ENCODE measurements around the gene PHF12. TPM values are rescaled to one million over a fixed set of nuclear protein-coding genes. Genes with fewer than 3 reads are reported as not detected.

PHF12 gene
- total and polyA plus RNA-seq, 2 of the 13 experiments (the other 11 are each of a cell fraction or from before 2014, with no cell fraction given): 9.8 to 17.1 TPM

DNA sequence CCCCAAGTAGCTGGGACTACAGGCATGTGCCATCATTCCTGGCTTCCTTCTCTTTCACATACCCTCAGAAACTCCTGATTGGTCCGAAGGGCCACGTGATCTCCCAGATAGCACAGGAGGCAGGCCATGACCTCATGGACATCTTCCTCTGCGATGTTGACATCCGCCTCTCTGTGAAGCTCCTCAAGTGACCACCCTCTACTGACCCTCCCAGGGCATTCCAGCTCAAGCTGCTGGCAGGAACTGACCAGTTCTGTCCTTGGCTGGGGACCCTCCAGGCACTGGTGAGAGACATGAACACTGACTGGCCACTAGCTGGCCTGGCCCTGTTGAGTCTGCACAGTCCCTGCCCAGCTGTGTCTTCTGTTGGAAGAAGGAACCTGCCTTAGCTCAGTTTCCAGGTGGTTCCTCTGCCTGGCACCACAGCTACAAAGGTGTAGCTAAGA is 90.9 kb downstream of the PHF12 start:
- no peak overlapping the region for H2AFZ ChIP-seq (ENCODE audit: low read length)
- in situ Hi-C loops (cut with HindIII; ENCODE audit: extremely low pct_ligation_motif_present, low pct_unique_long_range_greater_than_20kb): no loop called here
- POLR2A ChIA-PET: interaction anchor here (0.8 to 1.7 kb wide), 2 partner anchors 18 to 38 kb away, joined by 3 read pairs; no protein-coding TSS in a partner anchor
- no peak overlapping the region for H3K9ac ChIP-seq (ENCODE audit: insufficient read depth, low read depth, low read length)
- H3K4me2 ChIP-seq (ENCODE audit: low read depth, low read length): no peak overlapping the region
- CTCF ChIA-PET (ENCODE audit: low intra/inter-chr PET ratio, low total read pairs): no interaction called here
- no peak overlapping the region for H3K4me3 ChIP-seq (replicated peaks in 1 of 3; ENCODE audit: insufficient read depth in 1 of 3, low read depth in 2 of 3, low read length in 3 of 3)
- no peaks in the 10 kb centered on the region for H4K20me1 ChIP-seq (ENCODE audit: insufficient read depth, low read length)
- intact Hi-C loops (cut with micrococcal nuclease; ENCODE audit: unreplicated experiment): no loop called here
- peaks cover 25% of the 10 kb centered on the region for H3K4me1 ChIP-seq (ENCODE audit: insufficient read depth, low read length)
- ATAC-seq: no peak
- no peak for FAIRE-seq
- peaks cover 10% of the 10 kb centered on the region for H3K79me2 ChIP-seq (ENCODE audit: insufficient read depth, low read length)
- no peak for DNase-seq (ENCODE audit: low spot score)
- peaks cover 0 to 1% of the 10 kb centered on the region in 2 experiments; a peak in 1 of 5 replicates for H3K27me3 ChIP-seq (ENCODE audit: control insufficient read depth in 1 of 2, insufficient read depth in 2 of 2, low read length in 2 of 2)
- WGBS (ENCODE audit: low lambda C conversion rate): 98% methylated on average over 4 of the region's 4 CpGs
- H3K27ac ChIP-seq (ENCODE audit: extremely low read length, insufficient read depth, low read length): no peak overlapping the region
- peaks cover 19 to 29% of the 10 kb centered on the region in 2 experiments; a peak in 4 of 5 replicates for H3K36me3 ChIP-seq (replicated peaks in 1 of 2; ENCODE audit: control insufficient read depth in 1 of 2, insufficient read depth in 2 of 2, low read length in 2 of 2)
- H3K9me3 ChIP-seq (ENCODE audit: low read length): no peaks in the 10 kb centered on the region
- no TSS peak for BruUV-seq (replicated peaks)
- TF ChIP-seq ZFP82 (CRISPR knock-in tag; IDR thresholded peaks at IDR 0.05; ENCODE audit: borderline replicate concordance) (no peak), ZUFSP (CRISPR knock-in tag; IDR thresholded peaks at IDR 0.05; ENCODE audit: borderline replicate concordance) (no peak), TBL1XR1 (IDR thresholded peaks at IDR 0.05; ENCODE audit: borderline replicate concordance, low read length, partially characterized antibody) (no peak), KDM5B (CRISPR knock-in tag; IDR thresholded peaks at IDR 0.05; ENCODE audit: borderline replicate concordance) (no peak), FOXC1 (CRISPR knock-in tag; IDR thresholded peaks at IDR 0.05; ENCODE audit: borderline replicate concordance) (no peak), KLF11 (CRISPR knock-in tag; IDR thresholded peaks at IDR 0.05) (no peak), KAT7 (CRISPR knock-in tag; IDR thresholded peaks at IDR 0.05; ENCODE audit: borderline replicate concordance) (no peak), HBP1 (CRISPR knock-in tag; IDR thresholded peaks at IDR 0.05; ENCODE audit: low read depth) (no peak), NFYC (CRISPR knock-in tag; IDR thresholded peaks at IDR 0.05) (no peak), GPN1 (CRISPR knock-in tag; IDR thresholded peaks at IDR 0.05; ENCODE audit: borderline replicate concordance) (no peak), ZNF580 (CRISPR knock-in tag; IDR thresholded peaks at IDR 0.05; ENCODE audit: borderline replicate concordance, low read depth) (no peak), ZNF253 (CRISPR knock-in tag; IDR thresholded peaks at IDR 0.05; ENCODE audit: borderline replicate concordance) (no peak)
- TF ChIP-seq, protein P1, sequence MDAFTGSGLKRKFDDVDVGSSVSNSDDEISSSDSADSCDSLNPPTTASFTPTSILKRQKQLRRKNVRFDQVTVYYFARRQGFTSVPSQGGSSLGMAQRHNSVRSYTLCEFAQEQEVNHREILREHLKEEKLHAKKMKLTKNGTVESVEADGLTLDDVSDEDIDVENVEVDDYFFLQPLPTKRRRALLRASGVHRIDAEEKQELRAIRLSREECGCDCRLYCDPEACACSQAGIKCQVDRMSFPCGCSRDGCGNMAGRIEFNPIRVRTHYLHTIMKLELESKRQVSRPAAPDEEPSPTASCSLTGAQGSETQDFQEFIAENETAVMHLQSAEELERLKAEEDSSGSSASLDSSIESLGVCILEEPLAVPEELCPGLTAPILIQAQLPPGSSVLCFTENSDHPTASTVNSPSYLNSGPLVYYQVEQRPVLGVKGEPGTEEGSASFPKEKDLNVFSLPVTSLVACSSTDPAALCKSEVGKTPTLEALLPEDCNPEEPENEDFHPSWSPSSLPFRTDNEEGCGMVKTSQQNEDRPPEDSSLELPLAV (CRISPR knock-in tag; conservative IDR thresholded peaks at IDR 0.05; ENCODE audit: low read depth): no peak
